ENCODE measurements around the gene MYBBP1A.
A peak's percentile ranks its signal among the peaks of the same experiment; 100 is the strongest.
"Not testable (repeated sequence)": the region's sequence is repeated elsewhere in the genome, so short reads cannot be mapped to it uniquely, and the experiment has no call there.

MYBBP1A gene

DNA sequence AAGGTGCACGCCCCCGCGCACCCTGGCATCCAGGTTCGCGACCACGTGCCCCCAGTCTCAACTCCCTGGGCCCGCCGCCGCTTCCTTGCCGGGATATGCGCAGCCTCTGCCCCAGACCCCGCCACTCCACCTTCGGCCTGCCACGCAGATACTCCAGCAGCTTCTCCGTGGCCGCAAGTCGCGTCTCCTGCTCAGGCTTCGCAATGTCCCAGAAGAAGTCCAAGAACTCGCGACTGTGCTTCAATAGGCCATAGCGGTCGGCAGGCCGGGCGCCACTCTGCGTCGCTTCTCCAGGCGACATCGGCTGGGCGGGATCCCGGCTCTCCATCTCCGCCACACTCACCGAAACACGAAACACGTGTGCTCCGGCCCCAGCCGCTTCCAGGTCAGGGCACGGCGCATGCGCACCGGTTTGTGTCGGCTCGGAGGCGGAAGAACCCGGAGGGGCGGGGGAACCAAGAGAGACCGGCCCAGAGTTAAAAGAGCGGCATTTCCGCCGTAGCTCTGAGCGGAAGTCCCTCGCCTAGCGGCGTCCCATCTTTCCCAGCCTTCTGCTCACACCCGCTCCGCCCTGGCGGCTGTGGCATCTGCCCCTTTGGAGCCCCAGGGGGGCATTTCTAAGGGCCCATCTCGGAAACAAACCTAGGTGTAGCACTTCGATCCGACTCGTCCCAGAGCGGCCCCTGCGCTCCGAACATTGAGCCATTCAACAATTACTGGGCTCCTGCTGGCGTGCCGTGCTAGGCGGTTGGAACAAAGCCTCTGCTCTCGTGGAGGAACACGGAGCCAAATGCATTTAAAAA is at the start of gene MYBBP1A:
Gene MYBBP1A (minus strand): TSS at position 388 of the 803 bp plus-strand sequence. CDS start 60 bp downstream, at position 328.
- peak; percentile 98 for DNase-seq

GRCh38 chr17:4604736-4605135 is 49.6 kb upstream of the MYBBP1A start:
- not testable (repeated sequence) for DNase-seq

DNA sequence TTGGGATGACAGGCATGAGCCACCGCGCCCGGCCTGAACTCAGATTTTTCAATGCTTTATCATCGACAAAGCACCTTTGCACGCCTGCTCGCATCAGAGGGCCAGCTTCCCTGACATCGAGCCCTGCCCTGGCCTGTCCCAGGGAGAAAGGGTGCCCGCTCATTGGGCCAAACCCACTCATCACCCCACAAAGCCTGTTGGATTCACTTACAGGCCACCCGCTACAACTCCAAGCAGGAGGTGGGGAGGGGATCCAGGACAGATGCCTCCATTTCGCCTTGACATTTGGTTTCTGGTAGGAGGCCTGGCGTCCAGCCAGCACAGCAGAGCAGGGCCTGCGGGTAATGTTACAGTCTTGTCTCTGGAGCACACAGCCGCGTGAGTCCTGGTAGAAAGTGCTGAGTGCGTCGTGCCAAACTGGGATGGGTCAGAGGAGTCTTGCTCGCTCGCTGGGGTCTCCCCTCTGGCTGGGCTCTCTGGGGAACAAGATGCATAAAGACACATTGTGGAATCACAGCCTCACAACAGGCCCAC is 49.0 kb upstream of the MYBBP1A start:
- DNase-seq: no peak

DNA sequence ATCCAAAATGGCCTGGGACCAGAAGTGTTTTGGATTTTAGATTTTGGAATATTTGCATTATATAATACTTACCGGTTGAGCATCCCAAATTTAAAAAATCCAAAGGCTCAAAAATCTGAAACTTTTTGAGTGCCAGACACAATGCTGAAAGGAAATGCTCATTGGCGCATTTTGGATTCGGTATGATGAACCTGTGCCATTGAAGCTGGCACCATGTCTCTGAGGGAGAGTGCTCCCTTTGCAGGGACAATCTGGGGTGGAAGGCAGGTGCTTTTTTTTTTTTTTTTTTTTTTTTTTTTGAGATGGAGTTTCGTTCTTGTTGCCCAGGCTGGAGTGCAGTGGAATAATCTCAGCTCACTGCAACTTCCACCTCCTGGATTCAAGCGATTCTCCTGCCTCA is 46.9 kb upstream of the MYBBP1A start:
- DNase-seq: no peak

GRCh38 chr17:4601326-4601725 is 46.1 kb upstream of the MYBBP1A start:
- DNase-seq: no peak

DNA sequence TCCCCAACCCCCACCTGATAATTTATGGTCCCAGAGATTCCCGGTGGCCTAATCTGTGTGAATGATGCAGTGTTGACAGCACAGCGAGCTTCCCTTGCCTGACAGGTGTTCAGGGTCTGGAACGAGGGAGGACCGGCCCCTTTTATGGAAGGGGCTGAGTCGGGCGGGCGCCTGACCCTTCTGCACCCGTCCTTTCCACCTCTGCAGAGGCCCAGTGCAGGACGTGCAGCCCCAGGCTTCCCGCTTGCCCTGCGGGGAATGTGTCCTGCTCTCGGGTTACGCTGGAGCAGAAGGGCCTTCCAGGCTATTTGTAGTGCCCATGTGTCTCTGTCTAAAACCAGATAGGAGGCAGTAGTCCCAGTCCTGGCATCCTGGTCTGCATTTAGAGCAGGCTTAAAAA is 45.4 kb upstream of the MYBBP1A start:
- DNase-seq: no peak

- no peak for DNase-seq
Observed at GRCh38 chr17:4599505-4600281, 44.5 kb upstream of the MYBBP1A start.

GRCh38 chr17:4598776-4599504 is 43.8 kb upstream of the MYBBP1A start:
- no peak for DNase-seq

- no peak for DNase-seq
Observed at GRCh38 chr17:4597975-4598374, 42.8 kb upstream of the MYBBP1A start.

DNA sequence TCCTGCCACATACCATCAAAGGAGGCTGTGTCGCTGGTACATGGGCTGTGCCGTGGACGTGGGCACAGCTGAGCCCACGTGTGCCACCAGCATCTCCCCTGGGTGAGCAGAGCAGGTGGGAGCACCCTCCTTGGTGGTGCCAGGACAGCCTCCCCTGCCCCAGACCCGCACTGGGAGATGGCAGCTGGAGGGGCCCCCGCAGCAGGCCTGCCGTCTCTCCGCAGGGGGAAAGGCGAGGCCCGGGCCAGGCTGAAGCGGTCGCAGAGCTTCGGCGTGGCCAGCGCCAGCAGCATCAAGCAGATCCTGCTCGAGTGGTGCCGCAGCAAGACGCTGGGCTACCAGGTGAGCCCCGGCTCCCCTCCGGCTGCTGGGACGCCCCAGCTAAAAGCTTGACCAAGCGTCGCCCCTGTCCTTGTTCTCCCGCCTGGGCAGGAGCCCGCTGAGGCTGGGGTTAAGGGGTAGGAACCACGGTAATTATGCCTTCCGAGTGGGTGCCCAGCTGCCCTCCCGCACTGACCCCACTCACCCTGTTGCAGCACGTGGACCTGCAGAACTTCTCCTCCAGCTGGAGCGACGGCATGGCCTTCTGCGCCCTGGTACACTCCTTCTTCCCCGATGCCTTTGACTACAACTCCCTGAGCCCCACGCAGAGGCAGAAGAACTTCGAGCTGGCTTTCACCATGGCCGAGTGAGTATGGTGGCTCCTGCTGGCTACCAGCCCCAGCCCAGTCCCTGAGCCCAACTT is 41.6 kb upstream of the MYBBP1A start:
- no peak for DNase-seq

DNA sequence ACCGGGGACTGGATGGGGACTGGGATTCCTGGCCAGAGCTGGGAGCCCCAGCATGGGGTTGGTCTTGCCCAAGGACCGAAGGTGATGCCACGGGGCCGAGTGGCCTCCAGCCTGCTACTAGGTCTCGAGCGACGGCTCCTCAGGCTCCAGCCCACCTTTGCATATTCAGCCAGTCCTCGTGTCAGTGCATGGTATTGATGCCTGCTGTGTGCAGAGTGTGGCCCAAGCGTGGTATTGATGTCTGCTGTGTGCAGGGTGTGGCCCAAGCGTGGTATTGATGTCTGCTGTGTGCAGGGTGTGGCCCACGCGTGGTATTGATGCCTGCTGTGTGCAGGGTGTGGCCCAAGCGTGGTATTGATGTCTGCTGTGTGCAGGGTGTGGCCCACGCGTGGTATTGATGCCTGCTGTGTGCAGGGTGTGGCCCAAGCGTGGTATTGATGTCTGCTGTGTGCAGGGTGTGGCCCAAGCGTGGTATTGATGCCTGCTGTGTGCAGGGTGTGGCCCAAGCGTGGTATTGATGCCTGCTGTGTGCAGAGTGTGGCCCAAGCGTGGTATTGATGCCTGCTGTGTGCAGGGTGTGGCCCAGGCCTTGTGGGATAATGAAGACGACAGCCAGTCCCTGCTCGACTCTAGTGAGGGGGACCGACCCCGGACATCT is 40.6 kb upstream of the MYBBP1A start:
- not testable (repeated sequence) for DNase-seq

- peak; percentile 32 for DNase-seq
Observed at GRCh38 chr17:4594931-4595684, 39.9 kb upstream of the MYBBP1A start.

DNA sequence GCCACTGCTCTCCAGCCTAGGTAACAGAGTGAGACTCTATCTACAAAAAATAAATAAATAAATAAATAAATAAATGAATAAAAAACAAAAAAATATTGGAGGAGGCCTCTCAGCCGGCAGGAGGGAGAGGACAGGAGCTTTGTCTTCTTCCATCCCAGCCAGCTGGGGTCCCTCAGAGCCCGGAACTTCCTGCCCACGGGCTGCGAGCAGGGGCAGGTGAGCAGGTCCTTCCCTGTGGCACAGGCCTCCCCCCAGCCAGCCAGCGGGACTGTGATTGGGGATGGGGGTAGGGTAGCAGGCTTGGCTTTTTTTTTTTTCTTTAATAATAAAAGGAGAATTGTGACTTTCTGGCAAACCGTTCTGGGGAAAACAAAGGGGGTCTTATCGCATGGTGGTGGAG is 39.2 kb upstream of the MYBBP1A start:
- no peak for DNase-seq

DNA sequence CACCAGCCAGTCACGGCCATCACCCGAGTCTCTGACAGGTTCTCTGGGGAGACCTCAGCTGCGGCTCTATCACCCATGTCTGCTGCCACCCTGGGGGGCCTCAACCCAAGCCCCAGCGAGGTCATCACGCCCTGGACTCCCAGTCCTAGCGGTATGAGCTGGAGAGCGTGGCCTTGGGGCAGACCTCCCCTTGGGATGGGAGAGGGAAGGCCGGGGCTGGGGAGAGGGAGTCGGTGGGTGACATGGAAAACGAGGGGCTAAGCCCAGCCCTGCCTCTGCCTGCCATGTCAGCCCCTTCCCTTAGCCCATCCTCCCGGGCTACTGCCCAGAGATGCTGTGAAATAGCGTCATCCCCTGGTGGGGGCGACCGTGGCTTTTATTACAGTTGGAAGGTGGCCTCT is 37.8 kb upstream of the MYBBP1A start:
- no peak for DNase-seq

GRCh38 chr17:4592240-4593005 is 37.2 kb upstream of the MYBBP1A start:
- no peak for DNase-seq

DNA sequence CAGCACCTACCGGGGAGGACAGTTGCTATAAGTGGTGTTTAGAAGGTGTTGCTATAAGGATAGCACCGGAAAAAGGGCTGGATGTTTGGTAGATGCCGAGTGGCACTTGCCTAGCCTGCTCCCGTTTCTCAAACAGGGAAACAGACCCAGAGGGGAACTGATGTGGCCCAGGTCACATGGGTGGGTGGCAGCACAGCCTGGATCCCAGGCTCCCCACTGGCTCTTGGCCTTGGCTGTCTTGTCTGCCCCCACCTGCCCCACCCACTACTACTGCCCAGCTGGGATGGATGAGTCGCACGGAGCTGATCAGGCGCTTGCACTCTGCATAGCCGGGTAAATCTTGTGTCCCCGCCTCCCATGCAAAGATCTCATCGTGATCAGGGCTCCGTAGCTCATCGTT is 36.3 kb upstream of the MYBBP1A start:
- no peak for DNase-seq

- no peak for DNase-seq
Observed at GRCh38 chr17:4590981-4591453, 35.8 kb upstream of the MYBBP1A start.

DNA sequence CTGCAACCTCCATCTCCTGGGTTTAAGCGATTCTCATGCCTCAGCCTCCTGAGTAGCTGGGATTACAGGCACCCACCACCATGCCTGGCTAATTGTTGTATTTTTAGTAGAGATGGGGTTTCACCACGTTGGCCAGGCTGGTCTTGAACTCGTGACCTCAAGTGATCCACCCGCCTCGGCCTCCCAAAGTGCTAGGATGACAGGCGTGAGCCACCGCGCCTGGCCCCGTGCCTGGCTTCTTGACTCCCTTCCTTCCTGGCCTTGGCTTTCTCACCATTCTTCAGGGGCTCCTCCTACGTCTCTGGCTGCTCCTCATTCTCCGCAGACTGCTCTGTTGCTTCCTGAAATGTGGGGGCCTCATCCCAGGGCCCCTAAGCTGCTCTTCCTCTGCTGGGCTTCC is 34.9 kb upstream of the MYBBP1A start:
- not testable (repeated sequence) for DNase-seq

- no peak for DNase-seq
Observed at GRCh38 chr17:4588898-4589625, 33.9 kb upstream of the MYBBP1A start.

Measured in stimulated activated CD4-positive, alpha-beta T cell treated with anti-CD3 and anti-CD28 coated beads, Interleukin-4, amount 100 ng/mL, for 24 hours (primary cell).